NT2/D1 (cell line): ENCODE data around the gene C1orf35.

Experiments used
- YY1 ChIP-seq: IDR thresholded peaks from 2 replicates; pipeline ENCODE4 v1.6.1; 2011; ENCODE audit not compliant: insufficient read length, insufficient read depth
- ZNF274 ChIP-seq: IDR thresholded peaks from 2 replicates; pipeline ENCODE4 v1.6.1; 2011; ENCODE audit warnings: mild to moderate bottlenecking, low read depth, low read length

- TF ChIP-seq YY1 (no peak), ZNF274 (no peak)
Measured at GRCh38 chr1:228079601-228080263, 23.4 kb downstream of the C1orf35 start.
